SK-N-DZ (cell line): ENCODE measurements around the gene FSTL4.
A peak's percentile ranks its signal among the peaks of the same experiment; 100 is the strongest.

Experiments used
- DNase-seq: peaks from one replicate; pipeline ENCODE4 v3.0.0-alpha.2; 2015; ENCODE audit warnings: low spot score

FSTL4 gene

GRCh38 chr5:133520062-133520461, 92.3 kb downstream of the FSTL4 start:
- DNase-seq, result no peak

- no peak for DNase-seq
Observed at GRCh38 chr5:133519191-133519590, 93.2 kb downstream of the FSTL4 start.

GRCh38 chr5:133514456-133514855, 97.9 kb downstream of the FSTL4 start:
- no peak for DNase-seq

GRCh38 chr5:133512896-133513295, 99.4 kb downstream of the FSTL4 start:
- DNase-seq, result no peak

GRCh38 chr5:133511653-133512235, 100.6 kb downstream of the FSTL4 start:
- DNase-seq, result no peak

DNA sequence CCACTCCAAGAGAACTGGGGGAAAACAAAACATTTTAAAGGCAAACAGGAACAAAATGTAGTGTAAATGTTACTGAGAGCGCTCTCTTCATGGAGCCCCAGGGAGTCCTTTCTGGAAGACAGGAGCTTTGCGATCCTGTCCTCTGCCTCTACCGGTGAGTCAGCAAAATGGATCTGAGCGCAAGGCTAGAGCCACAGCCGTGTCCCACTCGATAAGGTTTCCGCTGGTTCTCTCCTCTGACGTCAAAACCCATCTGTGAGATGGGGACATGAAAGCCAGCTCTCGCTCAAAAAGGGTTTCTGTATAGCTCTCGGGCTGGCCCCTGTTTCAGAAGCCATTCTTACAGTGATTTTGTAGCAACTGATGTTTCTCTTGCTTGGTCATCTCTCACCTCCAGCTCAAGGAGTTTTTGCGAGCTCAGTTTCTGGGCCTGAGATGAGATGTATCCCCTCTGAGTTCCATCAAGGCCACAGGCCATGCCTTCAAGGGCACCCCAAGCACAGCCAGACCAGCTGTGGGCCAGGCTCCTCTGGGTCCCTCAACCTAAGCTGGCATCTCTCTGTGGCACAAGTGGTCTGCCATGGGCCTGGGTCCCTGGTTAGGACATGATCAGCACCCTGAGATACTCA, 101.6 kb downstream of the FSTL4 start:
- no peak for DNase-seq

DNA sequence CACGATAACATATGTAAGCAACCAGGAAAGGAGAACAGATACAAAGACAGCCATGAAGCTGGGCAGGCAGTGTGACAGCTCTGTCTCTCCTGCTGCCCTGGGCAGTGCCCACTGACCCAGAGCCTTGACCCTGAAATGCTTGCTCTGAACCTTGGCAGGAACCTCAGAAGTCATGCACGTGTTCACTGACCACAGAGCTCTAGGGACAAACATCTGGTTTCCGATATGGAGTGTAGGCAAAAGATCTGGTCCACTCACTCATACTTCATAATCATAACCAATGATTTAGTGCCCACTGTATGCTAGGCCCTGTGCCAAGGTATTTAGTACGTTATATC, 102.6 kb downstream of the FSTL4 start:
- DNase-seq, result no peak

DNA sequence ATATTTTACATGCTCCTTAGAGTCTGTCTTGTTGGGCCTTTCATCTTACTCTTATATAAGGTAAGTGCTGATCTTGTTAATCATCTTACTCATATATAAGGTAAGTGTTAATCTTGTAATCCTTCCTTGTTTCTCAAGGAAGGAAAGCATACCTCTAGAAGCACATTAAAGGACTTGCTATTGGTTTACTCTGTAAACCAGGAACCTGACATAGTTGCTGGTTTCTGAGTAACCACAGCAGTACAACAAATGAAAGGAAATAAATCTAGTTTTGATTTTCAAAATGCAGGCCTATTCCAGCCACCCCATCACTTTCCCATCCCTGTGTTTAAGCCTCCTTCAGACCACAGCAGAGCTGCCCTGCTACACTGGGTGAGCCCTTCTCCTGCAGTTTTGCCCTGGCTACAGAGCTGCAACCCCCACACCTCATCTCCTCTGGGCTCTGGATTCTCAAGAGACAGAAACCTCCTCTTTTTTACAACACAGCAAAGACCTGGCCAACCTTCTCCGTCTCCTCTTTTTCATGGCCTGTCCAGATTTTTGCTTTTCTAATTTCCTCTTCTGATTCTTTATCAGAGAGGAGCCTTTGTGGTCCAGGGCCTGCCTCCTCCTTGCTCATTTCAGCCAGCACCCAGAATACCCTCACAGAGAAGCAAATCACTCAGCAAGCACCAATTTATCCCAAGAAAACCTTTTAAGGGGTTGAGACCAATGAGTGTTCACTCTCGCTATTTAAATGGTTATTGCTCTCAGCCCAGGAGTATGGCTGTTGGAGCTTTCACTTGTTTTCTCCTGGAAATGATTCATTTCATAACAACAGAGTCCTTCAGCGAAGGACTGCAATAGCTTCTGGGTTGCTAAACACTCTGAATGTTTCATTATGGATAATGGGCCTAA, 103.2 kb downstream of the FSTL4 start:
- no peak for DNase-seq

- no peak for DNase-seq
Observed at GRCh38 chr5:133508331-133508730, 104.0 kb downstream of the FSTL4 start.

GRCh38 chr5:133506181-133506580, 106.2 kb downstream of the FSTL4 start:
- no peak for DNase-seq

GRCh38 chr5:133503511-133503910, 108.8 kb downstream of the FSTL4 start:
- DNase-seq, result no peak

- no peak for DNase-seq
Observed at GRCh38 chr5:133499895-133500294, 112.4 kb downstream of the FSTL4 start.

- DNase-seq, result no peak
Observed at GRCh38 chr5:133497608-133498348, 114.6 kb downstream of the FSTL4 start.

DNA sequence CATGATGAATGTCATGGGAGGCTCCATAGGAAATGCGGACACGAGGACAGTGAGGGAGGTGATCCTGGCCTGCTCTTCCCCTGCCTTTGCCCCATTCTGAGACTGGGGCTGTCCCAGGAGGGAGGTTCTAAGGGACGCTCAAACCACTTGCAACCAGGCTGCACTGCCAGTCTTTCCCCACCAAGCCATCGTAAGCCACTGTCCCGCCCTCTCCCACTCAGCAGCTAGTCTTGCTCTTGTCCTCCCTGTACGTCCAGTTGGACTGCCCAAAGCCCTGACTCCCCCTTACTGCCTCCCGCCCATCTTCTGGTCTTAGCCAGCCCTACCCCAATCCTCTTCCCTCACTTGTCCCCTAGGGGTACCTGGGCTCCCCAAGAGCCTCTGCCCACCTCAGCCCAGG, 115.7 kb downstream of the FSTL4 start:
- DNase-seq, result no peak

- DNase-seq, result no peak
Observed at GRCh38 chr5:133494923-133495246, 117.5 kb downstream of the FSTL4 start.

DNA sequence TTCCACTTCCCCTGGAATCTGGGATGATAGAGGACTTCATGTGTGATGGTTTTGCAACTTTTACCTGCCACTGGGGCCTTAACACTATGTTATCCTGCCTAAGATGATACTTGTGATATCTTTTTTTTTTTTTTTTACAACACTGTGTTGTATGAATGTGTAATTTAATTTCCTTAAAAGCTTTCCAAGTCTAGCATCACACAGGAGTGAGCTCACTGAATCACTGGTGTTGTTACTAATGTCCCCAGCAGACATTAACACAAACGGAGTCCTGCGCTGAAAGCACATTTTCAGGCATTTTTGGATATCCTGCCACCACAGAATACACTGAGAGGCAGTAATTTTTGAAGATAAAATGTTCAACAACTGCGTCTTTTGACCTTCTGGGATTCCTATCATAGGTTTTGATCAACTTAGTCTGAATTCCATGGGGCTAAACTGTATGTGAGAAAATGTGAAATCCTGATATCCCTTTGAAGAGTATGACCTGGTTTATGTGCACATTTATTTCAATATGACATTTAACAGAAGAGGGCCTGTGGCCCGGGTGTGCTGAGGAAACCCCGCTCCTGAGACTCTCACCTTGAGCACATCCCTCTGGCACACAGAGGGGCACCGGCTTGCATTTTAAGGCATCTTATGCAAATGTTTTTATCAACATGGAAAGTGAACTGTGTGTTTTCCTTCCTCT, 118.0 kb downstream of the FSTL4 start:
- peak; percentile 43 for DNase-seq

DNA sequence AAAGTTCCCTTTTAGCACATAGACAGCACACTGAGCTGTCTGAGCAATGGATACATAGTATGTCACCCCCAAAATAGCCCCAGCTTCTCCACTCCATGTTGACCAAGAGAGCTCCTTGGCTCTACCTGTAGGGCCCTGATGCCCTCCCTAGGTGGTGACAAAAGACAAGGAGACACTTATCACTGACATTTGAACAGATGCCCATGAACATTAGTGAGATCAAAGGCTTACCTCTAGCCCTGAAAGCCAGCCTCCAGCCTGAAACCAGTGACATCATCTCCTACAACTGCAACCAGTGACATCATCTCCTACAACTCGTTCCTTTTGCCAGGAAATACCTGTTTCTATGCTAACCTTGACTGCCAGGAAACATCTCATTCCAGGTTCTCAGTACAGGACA, 122.7 kb downstream of the FSTL4 start:
- peak; percentile 25 for DNase-seq

DNA sequence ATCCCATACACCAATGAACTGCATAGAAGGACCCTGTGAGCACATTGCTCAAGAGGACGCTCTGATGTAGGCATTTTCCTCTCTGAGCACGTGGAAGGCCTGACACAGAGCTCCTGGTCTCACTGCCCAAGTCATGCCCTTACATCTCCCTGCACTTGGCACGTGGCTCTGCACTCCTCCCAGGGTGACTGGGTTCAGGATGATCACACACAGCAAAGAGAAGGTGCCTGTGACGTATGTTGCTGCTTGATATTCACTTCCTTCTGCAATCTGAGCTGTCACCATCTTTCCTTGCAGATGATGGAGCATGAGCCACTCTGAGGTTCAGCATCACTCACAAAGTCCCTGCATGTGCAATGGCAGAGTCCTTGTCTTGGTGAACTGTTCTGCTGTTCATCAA, 125.2 kb downstream of the FSTL4 start:
- DNase-seq, result no peak

GRCh38 chr5:133485468-133485867, 126.9 kb downstream of the FSTL4 start:
- DNase-seq, result peak; percentile 51

DNA sequence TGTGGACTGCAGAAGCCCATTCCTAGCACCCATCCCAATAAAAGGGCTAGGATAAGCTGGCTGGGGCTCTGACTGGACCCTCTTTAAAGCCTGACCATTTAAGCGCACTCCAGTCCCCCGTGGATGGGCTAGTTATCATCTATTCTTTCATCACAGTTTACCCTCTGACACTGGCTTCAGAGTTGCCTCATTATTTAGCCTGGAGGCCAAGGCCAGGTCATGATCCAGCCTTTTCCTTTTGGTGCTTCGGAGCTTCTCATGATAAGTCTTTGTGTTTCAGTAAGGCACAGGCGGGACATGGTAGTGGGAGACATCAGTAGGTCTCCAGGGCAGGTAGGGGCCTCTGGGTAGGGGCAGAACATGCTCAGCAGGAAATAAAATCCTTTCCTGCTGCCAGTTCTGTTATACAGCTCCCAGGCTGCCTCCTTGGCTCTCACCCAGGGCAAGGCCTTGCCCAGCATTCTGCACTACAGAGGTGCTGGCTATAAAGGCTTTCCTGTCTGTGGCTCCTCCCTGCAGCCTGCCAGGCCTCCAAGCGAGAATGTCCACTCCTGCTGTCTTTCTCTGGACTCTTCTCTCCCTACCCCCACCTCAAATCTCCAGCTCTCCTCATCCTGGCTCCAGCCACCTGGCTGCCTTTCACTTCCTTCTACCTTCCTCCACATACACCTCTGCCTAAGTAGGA, 128.8 kb downstream of the FSTL4 start:
- DNase-seq, result no peak

- DNase-seq, result no peak
Observed at GRCh38 chr5:133482028-133482427, 130.3 kb downstream of the FSTL4 start.
